Esophagus (tissue), 2 donors: ENCODE results near the gene LRMDA. TPM values are rescaled to one million over a fixed set of nuclear protein-coding genes. Genes with fewer than 3 reads are reported as not detected.

Experiments used
- H3K27ac ChIP-seq, 2 donors: one replicate each; pipeline ENCODE4 v1.5.1; 2013; ENCODE audit warnings: low read depth in 2 of 2, mild to moderate bottlenecking in 2 of 2, inconsistent platforms in 1 of 2, low read length in 1 of 2, moderate library complexity in 1 of 2
- H3K27me3 ChIP-seq, 2 donors: one replicate each; pipeline ENCODE4 v1.6.1; 2013; ENCODE audit warnings: low read length in 2 of 2, control low read depth in 1 of 2, mild to moderate bottlenecking in 1 of 2; ENCODE audit not compliant: insufficient read depth in 2 of 2, control insufficient read depth in 1 of 2
- H3K36me3 ChIP-seq, 2 donors: one replicate each; pipeline ENCODE4 v1.6.1; 2013; ENCODE audit warnings: low read length in 1 of 2; ENCODE audit not compliant: control insufficient read depth in 2 of 2, insufficient read depth in 2 of 2
- H3K4me1 ChIP-seq, 2 donors: one replicate each; pipeline ENCODE4 v1.6.1; 2013; ENCODE audit warnings: low read length in 1 of 2; ENCODE audit not compliant: control insufficient read depth in 2 of 2, insufficient read depth in 2 of 2
- H3K4me3 ChIP-seq, 2 donors: one replicate each; pipeline ENCODE4 v1.5.1; 2013; ENCODE audit warnings: low read length in 2 of 2, mild to moderate bottlenecking in 2 of 2, low read depth in 1 of 2, moderate library complexity in 1 of 2
- H3K9me3 ChIP-seq, 2 donors: one replicate each; pipeline ENCODE4 v1.6.1; 2013; ENCODE audit warnings: mild to moderate bottlenecking in 2 of 2, low read depth in 1 of 2, low read length in 1 of 2, moderate library complexity in 1 of 2; ENCODE audit not compliant: control insufficient read depth in 2 of 2, insufficient read depth in 1 of 2
- WGBS, 2 donors: extraction: QIAGEN DNeasy Blood & Tissue Kit; methylation state at CpG; one replicate each; pipeline ENCODE4 v1.1.7; 2013; 5-methylcytosine and 5-hydroxymethylcytosine counted together
- polyA plus RNA-seq, 2 donors: library from polyadenylated mRNA; stranded (reverse); fragments of 200-250 nt; gene quantifications; one replicate each; pipeline ENCODE4 v1.2.3, GENCODE V29; 2013
- donor health status: healthy with polysubstance abuse.
- donor health status: Bipolar disorder and iron deficiency.

LRMDA gene
- polyA plus RNA-seq, 2 donors: 1.8 to 4.0 TPM

DNA sequence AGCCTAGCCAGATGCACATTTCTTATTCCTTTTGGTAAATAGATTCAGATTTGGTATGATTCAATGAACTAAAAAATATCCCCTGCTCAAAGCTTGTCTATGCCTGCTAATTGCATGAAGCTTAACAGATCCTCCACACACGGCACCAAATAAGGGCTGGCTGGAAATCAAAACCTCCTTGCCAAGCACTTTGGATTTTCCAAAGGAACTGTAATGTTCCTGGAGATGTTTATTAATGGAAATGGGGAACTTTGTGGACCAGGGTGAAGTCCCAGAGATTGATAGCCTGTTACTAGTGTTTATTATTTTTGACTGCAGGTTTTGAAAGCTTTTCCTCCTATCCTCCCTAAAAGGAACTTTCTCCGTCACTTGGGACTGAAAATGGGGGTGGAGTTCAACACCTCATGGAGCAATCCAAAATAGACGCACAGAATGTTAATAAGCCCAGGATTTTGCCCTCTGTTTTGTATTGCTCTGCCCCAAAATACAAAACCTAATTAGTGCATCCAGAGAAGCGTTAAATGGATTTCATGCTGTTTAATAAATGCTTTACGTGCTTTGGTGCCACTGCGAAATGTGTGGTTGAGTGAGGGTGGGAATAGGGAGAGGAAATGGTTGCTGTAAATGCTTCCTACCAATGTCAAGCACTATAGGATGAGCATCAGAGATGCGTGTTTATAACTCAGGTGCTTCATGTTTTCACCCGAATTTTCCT is 1027.7 kb downstream of the LRMDA start:
- no peak overlapping the region for H3K27ac ChIP-seq
- no peaks in the 10 kb centered on the region for H3K27me3 ChIP-seq
- no peaks in the 10 kb centered on the region for H3K36me3 ChIP-seq
- WGBS, 2 donors: 67 to 69% methylated on average over 8 of the region's 8 CpGs
- H3K4me1 ChIP-seq: no peaks in the 10 kb centered on the region
- no peaks in the 10 kb centered on the region for H3K9me3 ChIP-seq
- H3K4me3 ChIP-seq: no peak overlapping the region

DNA sequence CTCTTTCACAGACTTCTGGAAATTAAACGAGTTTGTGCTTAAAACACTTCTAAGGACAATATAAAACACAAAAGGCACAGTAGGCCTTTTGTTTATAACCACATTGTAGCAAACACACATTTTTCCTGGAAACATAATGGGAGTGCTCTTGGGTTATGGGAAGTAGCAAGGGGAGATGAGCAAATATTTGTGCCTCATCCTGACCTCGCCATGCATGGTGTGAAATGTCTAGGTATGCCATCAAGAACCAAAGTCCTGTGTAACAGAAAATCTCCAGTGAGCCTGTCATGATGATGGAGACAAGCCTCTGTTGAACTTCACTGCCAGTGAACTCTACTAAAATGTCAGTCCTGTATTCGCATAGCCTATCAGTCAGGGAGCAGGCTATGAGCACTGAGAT is 1029.6 kb downstream of the LRMDA start:
- no peaks in the 10 kb centered on the region for H3K27me3 ChIP-seq
- WGBS, 2 donors: 84 to 89% methylated on average over 3 of the region's 3 CpGs
- H3K27ac ChIP-seq: no peak overlapping the region
- H3K4me3 ChIP-seq: no peak overlapping the region
- H3K4me1 ChIP-seq: no peaks in the 10 kb centered on the region
- no peaks in the 10 kb centered on the region for H3K36me3 ChIP-seq
- H3K9me3 ChIP-seq: no peaks in the 10 kb centered on the region

DNA sequence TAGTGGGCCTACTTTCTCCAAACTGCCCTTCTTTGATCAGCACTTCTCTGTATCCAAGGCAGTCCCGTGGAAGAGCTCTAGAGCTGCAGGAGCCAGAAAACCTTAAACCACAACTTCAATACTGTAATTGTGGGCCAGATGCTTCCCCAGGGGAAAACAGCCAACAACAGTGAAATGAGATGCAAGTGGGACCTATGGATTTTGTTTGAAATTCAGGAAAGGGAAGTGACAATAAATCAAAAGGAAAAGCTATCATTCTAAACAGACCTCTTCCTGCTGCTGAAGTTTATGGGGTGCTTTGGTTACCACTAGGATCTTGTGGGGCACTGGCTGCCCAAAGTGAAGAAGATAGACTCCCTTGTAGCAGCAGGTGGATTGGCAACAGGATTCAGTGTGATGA is 1031.7 kb downstream of the LRMDA start:
- Histone ChIP-seq H3K9me3 (no peaks in the 10 kb centered on the region), H3K27ac (no peak overlapping the region), H3K4me3 (no peak overlapping the region), H3K36me3 (no peaks in the 10 kb centered on the region), H3K27me3 (no peaks in the 10 kb centered on the region), H3K4me1 (no peaks in the 10 kb centered on the region)
- WGBS, 2 donors: 66 to 76% methylated on average over 1 of the region's 1 CpG

GRCh38 chr10:76466836-76467503 is 1035.5 kb downstream of the LRMDA start:
- no peaks in the 10 kb centered on the region for H3K4me1 ChIP-seq
- H3K4me3 ChIP-seq: no peak overlapping the region
- no peak overlapping the region for H3K27ac ChIP-seq
- H3K36me3 ChIP-seq: no peaks in the 10 kb centered on the region
- WGBS, 2 donors: 74 to 76% methylated on average over 6 of the region's 6 CpGs
- H3K9me3 ChIP-seq: no peaks in the 10 kb centered on the region
- no peaks in the 10 kb centered on the region for H3K27me3 ChIP-seq

DNA sequence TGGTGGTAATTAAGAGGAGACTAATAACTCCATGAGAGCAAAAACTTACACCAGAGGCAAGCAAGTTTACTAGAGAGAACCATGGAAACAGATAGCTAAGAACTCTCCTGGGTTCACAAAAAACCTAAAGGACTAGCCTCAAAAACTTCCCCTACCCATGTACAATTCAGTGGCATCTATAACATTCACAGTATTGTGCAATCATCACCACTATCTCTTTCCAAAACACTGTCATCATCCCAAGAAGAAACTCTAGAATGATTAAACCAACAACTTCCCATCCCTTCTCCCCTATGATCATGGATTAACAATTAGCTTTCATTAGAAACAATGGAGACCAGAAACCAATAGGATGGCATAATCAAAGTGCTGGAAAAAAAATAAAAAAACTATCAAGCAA is 1038.3 kb downstream of the LRMDA start:
- H3K27me3 ChIP-seq: no peaks in the 10 kb centered on the region
- H3K9me3 ChIP-seq: no peaks in the 10 kb centered on the region
- H3K4me3 ChIP-seq: no peak overlapping the region
- no peak overlapping the region for H3K27ac ChIP-seq
- H3K36me3 ChIP-seq: no peaks in the 10 kb centered on the region
- no peaks in the 10 kb centered on the region for H3K4me1 ChIP-seq

- Histone ChIP-seq H3K27me3 (no peaks in the 10 kb centered on the region), H3K4me1 (no peaks in the 10 kb centered on the region), H3K36me3 (no peaks in the 10 kb centered on the region), H3K9me3 (no peaks in the 10 kb centered on the region), H3K4me3 (no peak overlapping the region), H3K27ac (no peak overlapping the region)
- 74 to 81% methylated on average over 5 of the region's 5 CpGs for WGBS, 2 donors
Measured at GRCh38 chr10:76479103-76479790, 1047.8 kb downstream of the LRMDA start.

GRCh38 chr10:76481178-76481577 is 1049.8 kb downstream of the LRMDA start:
- Histone ChIP-seq H3K27ac (no peak overlapping the region), H3K36me3 (no peaks in the 10 kb centered on the region), H3K27me3 (no peaks in the 10 kb centered on the region), H3K4me1 (no peaks in the 10 kb centered on the region), H3K9me3 (no peaks in the 10 kb centered on the region), H3K4me3 (no peak overlapping the region)
- WGBS, 2 donors: 83 to 89% methylated on average over 2 of the region's 2 CpGs

- Histone ChIP-seq H3K27me3 (no peaks in the 10 kb centered on the region), H3K36me3 (no peaks in the 10 kb centered on the region), H3K4me3 (no peak overlapping the region), H3K27ac (no peak overlapping the region), H3K4me1 (no peaks in the 10 kb centered on the region), H3K9me3 (no peaks in the 10 kb centered on the region)
- WGBS, 2 donors: 100% methylated on average over 1 of the region's 1 CpG
Measured at GRCh38 chr10:76487582-76487981, 1056.2 kb downstream of the LRMDA start.

DNA sequence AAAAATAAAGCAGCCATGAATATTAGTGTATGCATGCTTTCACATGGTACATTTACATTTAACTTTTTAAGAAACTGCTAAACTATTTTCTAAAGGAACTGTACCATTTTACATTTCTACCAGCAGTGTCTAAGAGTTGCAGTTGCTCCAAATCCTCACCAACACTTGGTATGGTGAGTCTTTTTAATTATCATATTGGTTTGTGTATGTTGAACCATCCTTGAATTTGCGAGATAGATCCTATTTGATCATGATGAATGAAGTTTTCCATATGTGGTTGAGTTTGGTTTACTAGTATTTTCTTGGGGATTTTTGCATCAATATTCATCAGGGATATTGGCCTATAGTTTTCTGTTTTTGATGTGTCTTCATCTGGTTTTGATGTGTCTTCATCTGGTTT is 1057.2 kb downstream of the LRMDA start:
- H3K27me3 ChIP-seq: no peaks in the 10 kb centered on the region
- H3K36me3 ChIP-seq: no peaks in the 10 kb centered on the region
- WGBS, 2 donors: 96 to 98% methylated on average over 1 of the region's 1 CpG

More for the DNA sequence above, 1057.2 kb downstream of the LRMDA start:
- H3K4me1 ChIP-seq: no peaks in the 10 kb centered on the region
- H3K9me3 ChIP-seq: peaks cover 0 to 5% of the 10 kb centered on the region in 2 donors
- no peak overlapping the region for H3K4me3 ChIP-seq
- no peak overlapping the region for H3K27ac ChIP-seq
